ENCODE data around the gene RBP7.

The RBP7 gene

GRCh38 chr1:10048601-10049000, 51.6 kb downstream of the RBP7 start:
- TF ChIP-seq CTCF (IDR thresholded peaks at IDR 0.05; ENCODE audit: insufficient read depth, missing control alignments): no peak
- FAIRE-seq: no peak
- DNase-seq (ENCODE audit: insufficient read length, low spot score): no peak

- DNase-seq (ENCODE audit: insufficient read length, low spot score) (no peak), FAIRE-seq (no peak)
- no peak for TF ChIP-seq CTCF (IDR thresholded peaks at IDR 0.05; ENCODE audit: insufficient read depth, missing control alignments)
These were observed 53.6 kb downstream of the RBP7 start for GRCh38 chr1:10050611-10051010.

GRCh38 chr1:10051656-10052055, 54.6 kb downstream of the RBP7 start:
- FAIRE-seq (no peak), DNase-seq (ENCODE audit: insufficient read length, low spot score) (no peak)
- peak; percentile 21 for TF ChIP-seq CTCF (IDR thresholded peaks at IDR 0.05; ENCODE audit: insufficient read depth, missing control alignments)

- DNase-seq (ENCODE audit: insufficient read length, low spot score) (no peak), FAIRE-seq (no peak)
- TF ChIP-seq CTCF (IDR thresholded peaks at IDR 0.05; ENCODE audit: insufficient read depth, missing control alignments): no peak
These were observed 55.3 kb downstream of the RBP7 start for GRCh38 chr1:10052347-10052746.

- FAIRE-seq (no peak), DNase-seq (ENCODE audit: insufficient read length, low spot score) (no peak)
- TF ChIP-seq CTCF (IDR thresholded peaks at IDR 0.05; ENCODE audit: insufficient read depth, missing control alignments): no peak
These were observed 57.4 kb downstream of the RBP7 start for GRCh38 chr1:10054465-10054864.

GRCh38 chr1:10056599-10056987, 59.6 kb downstream of the RBP7 start:
- no peak for DNase-seq (ENCODE audit: insufficient read length, low spot score)
- TF ChIP-seq CTCF (IDR thresholded peaks at IDR 0.05; ENCODE audit: insufficient read depth, missing control alignments): no peak
- FAIRE-seq: no peak

- no peak for TF ChIP-seq CTCF (IDR thresholded peaks at IDR 0.05; ENCODE audit: insufficient read depth, missing control alignments)
- DNase-seq (ENCODE audit: insufficient read length, low spot score) (no peak), FAIRE-seq (no peak)
These were observed 60.3 kb downstream of the RBP7 start for GRCh38 chr1:10057343-10057742.
